Peyer's patch (tissue), 4 donors: ENCODE measurements around the gene OTUD5. TPM values are rescaled to one million over a fixed set of nuclear protein-coding genes. Genes with fewer than 3 reads are reported as not detected.
A peak's percentile ranks its signal among the peaks of the same experiment; 100 is the strongest.
"Not testable (repeated sequence)": the region's sequence is repeated elsewhere in the genome, so short reads cannot be mapped to it uniquely, and the experiment has no call there.

ENCODE experiments used
- DNase-seq, 3 donors: peaks; one replicate each; pipeline ENCODE4 v3.0.0-alpha.2; 2017 to 2019
- H3K27ac ChIP-seq, 4 donors: fragments of 200-600 bp; sonication (generic); one replicate each; pipeline ENCODE4 v1.5.1; 2016 to 2019
- H3K27me3 ChIP-seq, 2 donors: fragments of 200-600 bp; sonication (generic); one replicate each; pipeline ENCODE4 v1.5.1; 2019
- H3K36me3 ChIP-seq, 3 donors: fragments of 200-600 bp; sonication (generic); one replicate each; pipeline ENCODE4 v1.5.1; 2016 to 2019
- H3K4me1 ChIP-seq, 4 donors: fragments of 200-600 bp; sonication (generic); one replicate each; pipeline ENCODE4 v1.5.1; 2016 to 2019
- H3K4me3 ChIP-seq, 4 donors: fragments of 200-600 bp; sonication (generic); 1 replicate in 3 of 4; 2 replicates in 1 of 4; pipeline ENCODE4 v1.5.1; 2016 to 2019; ENCODE audit warnings: mild to moderate bottlenecking in 1 of 4
- H3K9me3 ChIP-seq, 4 donors: fragments of 200-600 bp; sonication (generic); one replicate each; pipeline ENCODE4 v1.5.1; 2016 to 2019; ENCODE audit warnings: mild to moderate bottlenecking in 1 of 4
- CTCF ChIP-seq, 6 experiments: fragments of 450-650 bp in 4 of 6; fragments of 200-600 bp in 2 of 6; sonication (generic) in 1 of 6; IDR thresholded peaks; one replicate each; pipeline ENCODE4 v1.5.1; 2017 to 2019; ENCODE audit warnings: antibody characterized with exemption in 6 of 6, mild to moderate bottlenecking in 3 of 6, moderate library complexity in 1 of 6
- POLR2A ChIP-seq, 2 donors: fragments of 450-650 bp; IDR thresholded peaks; one replicate each; pipeline ENCODE4 v1.5.1; 2017; ENCODE audit warnings: antibody characterized with exemption in 2 of 2, mild to moderate bottlenecking in 2 of 2, moderate library complexity in 2 of 2
- small RNA-seq, 2 donors: library from RNA; depleted of rRNA; stranded (forward); fragments of <200 nt; gene quantifications; one replicate each; pipeline ENCODE3, GENCODE V24; 2016
- total RNA-seq, 4 donors: library from RNA; depleted of rRNA; stranded (reverse); fragments of >200 nt; gene quantifications; one replicate each; pipeline ENCODE4 v1.1.0, GENCODE V29; 2016

The OTUD5 gene
- total RNA-seq, 4 donors from 2014 or later, result 49.7 to 79.2 (median 71.0) TPM

GRCh38 chrX:48891402-48892288 lies 65.8 kb downstream of the OTUD5 start:
- peak; percentile 77 to 93 (median 88) for DNase-seq
- Histone ChIP-seq H3K36me3 (peaks cover 0 to 14% (median 0%) of the 10 kb centered on the region in 3 donors), H3K4me3 (peak overlapping the region; percentile 59 to 82 (median 66)), H3K4me1 (peaks cover 0 to 6% (median 0%) of the 10 kb centered on the region in 4 donors), H3K27me3 (no peaks in the 10 kb centered on the region), H3K9me3 (no peaks in the 10 kb centered on the region), H3K27ac (peak overlapping the region; percentile 76 to 85 (median 80))
- TF ChIP-seq CTCF (IDR thresholded peaks at IDR 0.05) (peak in 5 of 6 experiments; percentile 29 to 72 (median 59)), POLR2A (IDR thresholded peaks at IDR 0.05) (peak in 1 of 2 donors; percentile 15)

GRCh38 chrX:48890934-48891401 lies 66.4 kb downstream of the OTUD5 start:
- H3K4me3 ChIP-seq, result peak overlapping the region; percentile 59 to 82 (median 66)
- no peaks in the 10 kb centered on the region for H3K4me1 ChIP-seq
- peak in 1 of 3 donors; percentile 20 for DNase-seq
- H3K27me3 ChIP-seq, result no peaks in the 10 kb centered on the region
- H3K36me3 ChIP-seq, result peaks cover 0 to 14% (median 0%) of the 10 kb centered on the region in 3 donors
- H3K9me3 ChIP-seq, result no peaks in the 10 kb centered on the region
- TF ChIP-seq CTCF (IDR thresholded peaks at IDR 0.05) (no peak), POLR2A (IDR thresholded peaks at IDR 0.05) (no peak)
- peak overlapping the region; percentile 76 to 85 (median 80) for H3K27ac ChIP-seq

- Histone ChIP-seq H3K4me3 (peak overlapping the region; percentile 59 to 82 (median 66)), H3K36me3 (peaks cover 0 to 14% (median 0%) of the 10 kb centered on the region in 3 donors), H3K9me3 (no peaks in the 10 kb centered on the region), H3K27ac (peak overlapping the region in 3 of 4 donors; percentile 76 to 85 (median 83)), H3K4me1 (no peaks in the 10 kb centered on the region), H3K27me3 (no peaks in the 10 kb centered on the region)
- peak in 1 of 3 donors; percentile 6 for DNase-seq
- no peak for TF ChIP-seq POLR2A (IDR thresholded peaks at IDR 0.05)
Observed at GRCh38 chrX:48890296-48890925, 67.0 kb downstream of the OTUD5 start.

GRCh38 chrX:48886586-48886985 lies 70.8 kb downstream of the OTUD5 start:
- H3K27me3 ChIP-seq, H3K4me1 ChIP-seq, H3K4me3 ChIP-seq, H3K27ac ChIP-seq, H3K36me3 ChIP-seq, DNase-seq, H3K9me3 ChIP-seq: not testable (repeated sequence)

- H3K4me3 ChIP-seq, result no peak overlapping the region
- no peaks in the 10 kb centered on the region for H3K9me3 ChIP-seq
- no peak for DNase-seq
- H3K27me3 ChIP-seq, result no peaks in the 10 kb centered on the region
- TF ChIP-seq POLR2A (IDR thresholded peaks at IDR 0.05), result no peak
- TF ChIP-seq CTCF (IDR thresholded peaks at IDR 0.05), result no peak
- no peak overlapping the region for H3K27ac ChIP-seq
- no peaks in the 10 kb centered on the region for H3K4me1 ChIP-seq
- H3K36me3 ChIP-seq, result no peaks in the 10 kb centered on the region
Observed at GRCh38 chrX:48883729-48884128, 73.7 kb downstream of the OTUD5 start.

- not testable (repeated sequence) for H3K27me3 ChIP-seq, H3K4me3 ChIP-seq, H3K9me3 ChIP-seq, H3K36me3 ChIP-seq, DNase-seq, H3K4me1 ChIP-seq, H3K27ac ChIP-seq
Observed at GRCh38 chrX:48876944-48877343, 80.5 kb downstream of the OTUD5 start.

Small RNA genes within 50 kb of the gene (small RNA-seq; reads per million reads assigned to genes)
- 0 reads per million in 2 donors for gene RNU6-722P

Other genes with a start within 250 kb of the OTUD5 start
- gene GLOD5, start 195.9 kb downstream of the OTUD5 start, total RNA-seq, result 10 to 100 TPM in 2 of 4 donors, not detected in 2; 15.2 to 15.3 TPM
- gene GATA1, start 171.0 kb downstream of the OTUD5 start, total RNA-seq, result not detected
- 100 to 1,000 TPM; 102 to 156 (median 134) TPM for gene HDAC6, start 155.5 kb downstream of the OTUD5 start, total RNA-seq
- gene ERAS, start 131.1 kb downstream of the OTUD5 start, total RNA-seq, result not detected
- gene PCSK1N, start 122.0 kb downstream of the OTUD5 start, total RNA-seq, result 10 to 100 TPM in 3 of 4 donors, not detected in 1; 19.0 to 49.2 (median 33.5) TPM
- 10 to 100 TPM; 33.8 to 67.9 (median 54.5) TPM for gene TIMM17B, start 59.8 kb downstream of the OTUD5 start, total RNA-seq
- gene PQBP1, start 59.7 kb downstream of the OTUD5 start, total RNA-seq, result 10 to 100 TPM; 63.3 to 86.6 (median 70.1) TPM
- gene SLC35A2, start 46.0 kb downstream of the OTUD5 start, total RNA-seq, result 10 to 100 TPM; 14.0 to 43.3 (median 21.5) TPM
- gene PIM2, start 38.6 kb downstream of the OTUD5 start, total RNA-seq, result 10 to 100 TPM; 17.3 to 24.8 (median 19.1) TPM
- 1 to 10 TPM in 3 of 4 donors, under 1 TPM in 1; 0.35 to 5.8 (median 1.7) TPM for gene KCND1, start 14.2 kb upstream of the OTUD5 start, total RNA-seq
- gene GRIPAP1, start 44.7 kb upstream of the OTUD5 start, total RNA-seq, result 100 to 1,000 TPM in 1 of 4 donors, 10 to 100 TPM in 3; 32.4 to 139 (median 70.9) TPM
- 10 to 100 TPM; 25.6 to 36.3 (median 32.4) TPM for gene TFE3, start 85.8 kb upstream of the OTUD5 start, total RNA-seq
- gene CCDC120, start 101.4 kb upstream of the OTUD5 start, total RNA-seq, result 10 to 100 TPM in 3 of 4 donors, not detected in 1; 13.8 to 39.1 (median 24.5) TPM
- gene PRAF2, start 116.4 kb upstream of the OTUD5 start, total RNA-seq, result 1 to 10 TPM; 2.8 to 9.8 (median 4.4) TPM
- 100 to 1,000 TPM in 2 of 4 donors, 10 to 100 TPM in 2; 64.2 to 133 (median 86.9) TPM for gene WDR45, start 122.3 kb upstream of the OTUD5 start, total RNA-seq
- gene GPKOW, start 166.1 kb upstream of the OTUD5 start, total RNA-seq, result 10 to 100 TPM; 24.0 to 26.8 (median 25.7) TPM
- gene MAGIX, start 205.2 kb upstream of the OTUD5 start, total RNA-seq, result 10 to 100 TPM in 2 of 4 donors, 1 to 10 TPM in 1, not detected in 1; 5.8 to 14.4 (median 11.6) TPM
- gene PLP2, start 214.3 kb upstream of the OTUD5 start, total RNA-seq, result 10 to 100 TPM; 16.1 to 36.6 (median 30.8) TPM
- gene PRICKLE3, start 228.8 kb upstream of the OTUD5 start, total RNA-seq, result 10 to 100 TPM; 22.5 to 47.0 (median 26.8) TPM
- gene SYP, start 242.6 kb upstream of the OTUD5 start, total RNA-seq, result 10 to 100 TPM in 1 of 4 donors, 1 to 10 TPM in 2, not detected in 1; 5.5 to 11.0 (median 6.7) TPM